ENCODE measurements around the gene MAGI1.

Gene MAGI1

DNA sequence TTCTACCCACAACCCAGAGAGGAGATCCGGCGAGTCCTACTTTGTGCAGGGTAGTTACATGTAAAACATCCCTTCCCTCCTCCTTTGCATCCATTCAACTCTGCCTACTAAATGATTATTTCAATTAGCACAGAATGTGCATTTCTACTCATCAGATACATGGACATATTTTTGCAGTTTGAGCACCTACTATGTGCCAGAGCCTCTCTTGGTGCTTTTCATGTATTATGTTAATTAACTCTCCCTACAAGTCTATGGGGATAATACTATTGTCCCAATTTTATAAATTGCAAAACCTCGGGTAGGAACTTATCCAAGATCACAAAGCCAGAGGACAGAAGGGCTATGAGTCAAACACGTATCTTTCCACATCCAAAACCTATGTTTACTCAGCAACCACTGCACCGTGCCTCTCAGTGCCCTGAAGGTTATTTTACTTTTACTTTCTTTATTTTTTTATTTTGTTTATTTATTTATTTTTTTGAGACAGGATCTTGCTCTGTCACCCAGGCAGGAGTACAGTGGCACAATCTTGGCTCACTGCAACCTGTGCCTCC, 432.8 kb downstream of the MAGI1 start:
- in situ Hi-C loops (cut with MboI; ENCODE audit: low sequenced_read_pairs): no loop called here

DNA sequence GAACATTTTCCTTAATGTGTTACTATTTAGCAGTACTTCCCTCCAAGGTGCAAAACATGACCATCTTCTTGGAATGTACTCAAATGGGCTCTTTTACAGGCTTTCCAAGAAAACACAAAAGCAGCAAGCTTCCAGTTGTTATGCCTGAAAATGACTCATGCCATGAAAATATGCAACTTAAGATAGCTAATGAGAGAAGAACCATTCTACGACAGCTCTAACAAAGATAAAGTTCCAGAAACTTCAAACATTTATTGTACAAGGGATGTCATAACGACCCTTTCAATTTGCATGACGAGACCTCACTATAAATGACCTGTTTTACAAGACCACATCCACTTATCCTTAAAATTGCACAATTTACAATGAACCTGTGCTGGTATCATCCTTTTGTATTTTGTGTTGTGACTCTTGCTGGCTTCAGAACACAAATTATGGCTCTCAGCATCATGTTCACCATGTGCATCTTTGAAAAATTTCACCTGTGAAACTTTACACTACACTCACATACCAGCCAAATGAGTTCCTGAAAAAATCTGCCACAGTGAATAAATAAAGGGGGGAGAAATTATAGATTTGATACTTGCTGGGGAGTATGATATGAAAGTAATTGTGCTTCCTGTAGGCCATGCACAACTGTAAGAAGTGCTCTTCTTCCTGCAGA, 433.7 kb downstream of the MAGI1 start:
- in situ Hi-C loops (cut with MboI; ENCODE audit: low sequenced_read_pairs): no loop called here

DNA sequence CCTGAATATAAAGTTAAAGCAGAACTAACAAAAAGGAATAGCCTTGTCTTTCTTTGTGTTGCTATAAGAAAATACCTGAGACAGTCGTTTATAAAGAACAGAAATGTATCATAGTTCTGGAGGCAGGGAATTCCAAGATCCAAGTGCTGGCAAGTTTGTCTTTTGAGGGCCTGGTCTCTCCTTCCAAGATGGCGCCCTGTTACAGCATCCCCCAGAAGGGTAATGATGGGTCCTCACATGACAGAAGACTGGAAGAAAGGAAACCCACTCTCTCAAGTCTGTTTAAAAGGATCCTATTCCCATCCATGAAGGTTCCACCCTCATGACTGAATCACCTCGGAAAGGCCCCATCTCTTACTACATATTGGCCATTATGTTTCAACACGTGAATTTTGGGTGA, 435.1 kb downstream of the MAGI1 start:
- in situ Hi-C loops (cut with MboI; ENCODE audit: low sequenced_read_pairs): no loop called here

DNA sequence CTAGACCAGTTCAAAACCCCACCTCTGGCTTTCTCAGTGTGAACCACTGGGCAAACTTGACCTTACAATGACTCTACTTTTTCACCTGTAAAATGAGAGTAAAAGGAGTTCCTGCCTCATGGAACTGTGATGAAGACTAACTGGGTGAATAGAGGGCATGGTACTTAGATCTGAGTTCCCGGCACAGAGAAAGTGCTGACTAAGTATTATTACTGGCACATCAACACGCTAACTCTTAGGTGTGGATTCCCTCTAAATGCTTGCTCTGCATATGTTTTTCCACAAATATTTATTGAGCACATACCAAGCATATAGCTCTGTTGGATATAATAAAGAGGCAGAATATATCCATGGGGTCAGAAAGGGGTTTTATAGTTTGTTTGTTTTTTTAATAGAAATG, 437.8 kb downstream of the MAGI1 start:
- in situ Hi-C loops (cut with MboI; ENCODE audit: low sequenced_read_pairs): no loop called here

DNA sequence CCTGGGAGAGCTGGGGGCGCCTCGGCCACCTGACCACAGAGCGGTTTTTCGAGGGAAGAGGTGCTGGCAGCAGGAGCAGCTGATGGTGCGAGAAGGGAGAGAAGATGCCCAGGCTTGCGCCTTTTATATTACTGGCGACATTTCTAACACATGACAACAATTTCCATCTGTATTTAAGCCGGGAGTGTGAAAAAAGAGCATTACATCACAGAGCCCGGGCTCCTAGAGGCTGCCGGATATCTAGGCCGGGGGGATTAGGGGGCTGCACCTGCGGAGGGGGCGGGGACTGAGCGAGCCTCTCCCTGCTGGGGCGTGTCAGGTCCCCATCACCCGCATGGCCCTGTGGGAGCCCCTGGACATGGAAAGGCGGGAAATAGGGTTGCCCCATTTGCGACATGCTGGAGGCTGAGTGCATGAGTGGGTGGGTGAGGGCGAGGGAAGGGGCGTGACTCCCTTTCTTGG, 440.7 kb downstream of the MAGI1 start:
- in situ Hi-C loops (cut with MboI; ENCODE audit: low sequenced_read_pairs): no loop called here

DNA sequence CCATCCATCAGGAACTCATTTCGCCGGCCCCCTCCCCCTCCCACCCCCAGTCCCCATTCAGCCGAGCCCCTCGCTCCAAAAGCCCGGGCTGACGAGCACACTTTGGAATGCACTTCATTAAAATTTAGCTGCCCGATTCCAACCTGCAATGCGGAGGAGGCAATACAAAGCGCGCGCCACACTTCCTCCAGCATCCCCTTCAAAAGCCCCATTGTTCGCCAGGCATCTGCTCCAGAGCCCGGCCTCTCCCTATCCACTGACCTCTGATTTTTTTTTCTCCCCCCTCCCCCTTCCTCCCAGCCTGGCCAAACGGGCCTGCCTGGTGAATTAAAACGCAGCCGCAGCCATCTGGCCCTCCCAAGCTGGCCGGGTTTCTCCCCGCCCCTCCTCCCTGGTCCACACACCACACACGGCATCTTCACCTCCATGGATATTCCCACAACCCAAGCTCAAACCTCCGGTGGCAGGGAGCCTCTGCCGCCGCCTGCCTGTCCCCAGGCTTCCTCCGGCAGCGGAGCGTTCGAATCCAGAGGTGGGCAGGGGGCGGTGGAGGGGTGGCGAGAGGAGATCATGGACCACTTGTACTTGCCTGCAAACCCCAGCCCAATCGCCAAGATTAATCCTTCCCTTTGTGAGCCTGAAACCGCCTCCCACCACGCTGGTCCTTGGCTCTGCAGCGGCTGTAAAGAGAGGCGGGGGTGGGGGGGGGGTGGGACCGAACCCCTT, 441.3 kb downstream of the MAGI1 start:
- in situ Hi-C loops (cut with MboI; ENCODE audit: low sequenced_read_pairs): no loop called here

DNA sequence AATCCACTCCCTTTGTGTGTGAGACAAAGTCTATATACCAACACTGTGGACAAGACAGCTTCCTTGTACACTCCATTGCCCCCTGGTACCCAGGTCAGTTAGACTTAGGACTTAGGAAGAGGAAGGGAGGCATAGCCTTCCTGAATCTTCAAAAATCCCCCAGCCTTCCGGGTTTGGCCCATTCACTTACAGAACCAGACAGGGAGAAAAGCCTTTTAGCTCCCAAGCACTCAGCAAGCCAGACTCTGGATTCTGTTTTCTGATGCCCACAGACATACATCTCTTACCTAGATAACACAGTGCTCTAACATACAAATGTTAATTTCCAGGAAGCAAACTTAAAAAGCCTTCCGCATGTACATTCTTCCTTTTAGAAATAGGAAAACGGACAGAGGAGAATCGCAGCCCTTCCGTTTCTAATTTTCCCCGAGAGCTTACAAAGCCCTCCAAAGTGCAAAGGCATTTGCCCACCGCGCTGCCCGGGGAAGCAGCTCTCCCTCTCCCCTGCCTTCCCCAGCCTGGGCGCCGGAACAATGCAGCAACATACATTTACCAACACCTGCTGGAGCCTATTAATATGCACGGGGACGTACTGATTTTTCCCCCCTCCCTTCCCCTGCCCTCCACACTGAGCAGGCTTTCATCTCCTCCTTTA, 442.0 kb downstream of the MAGI1 start:
- in situ Hi-C loops (cut with MboI; ENCODE audit: low sequenced_read_pairs): no loop called here

DNA sequence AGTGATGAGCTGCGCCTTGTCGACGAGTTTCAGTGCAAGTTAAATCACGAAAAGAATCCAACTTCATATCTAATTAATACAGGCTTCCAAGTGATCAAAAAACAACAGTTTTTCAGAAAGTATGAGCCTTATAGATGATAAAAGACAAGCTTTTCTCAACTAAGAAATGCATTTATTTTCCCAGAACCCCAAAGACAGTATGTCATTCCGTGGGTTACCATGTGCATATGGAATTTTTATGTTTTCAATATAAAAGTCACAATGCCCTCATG, 442.8 kb downstream of the MAGI1 start:
- in situ Hi-C loops (cut with MboI; ENCODE audit: low sequenced_read_pairs): no loop called here

DNA sequence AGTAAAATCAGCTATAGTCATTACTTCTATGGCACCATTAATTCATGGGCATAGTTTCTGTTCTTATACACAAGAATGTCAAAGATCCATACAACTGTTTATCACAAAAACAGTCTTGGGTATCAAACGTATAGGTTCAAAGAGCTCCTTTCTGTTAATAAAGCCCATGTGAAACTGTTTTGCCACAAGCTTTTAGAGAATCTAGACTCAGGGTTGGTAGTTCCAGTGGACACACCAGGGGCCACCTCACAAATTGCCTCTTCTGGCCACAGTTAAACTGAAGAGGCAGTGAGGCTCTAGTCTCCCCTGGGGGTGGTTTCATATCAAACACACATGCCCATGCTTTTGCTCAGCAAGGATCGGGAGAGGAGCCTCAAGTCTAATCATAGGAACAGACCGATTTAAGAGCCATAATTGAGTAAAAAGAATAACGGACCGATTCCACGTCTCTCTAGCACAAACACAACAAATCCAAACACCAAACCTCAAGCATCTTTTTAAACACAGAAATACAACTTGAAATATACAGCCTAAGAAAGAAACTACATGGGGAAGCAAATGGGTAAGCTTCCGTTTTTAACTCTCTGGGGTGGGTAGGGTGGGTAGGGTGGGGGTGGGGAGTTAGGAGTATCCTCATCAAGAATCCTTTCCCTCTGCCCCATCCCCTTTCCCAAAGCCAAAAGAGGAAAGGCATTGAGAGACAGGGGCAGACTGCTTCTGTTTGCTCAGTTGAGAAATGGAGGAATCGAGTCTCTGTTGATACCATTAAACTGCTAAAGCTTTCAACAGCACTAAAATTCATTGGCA, 443.3 kb downstream of the MAGI1 start:
- in situ Hi-C loops (cut with MboI; ENCODE audit: low sequenced_read_pairs): no loop called here

DNA sequence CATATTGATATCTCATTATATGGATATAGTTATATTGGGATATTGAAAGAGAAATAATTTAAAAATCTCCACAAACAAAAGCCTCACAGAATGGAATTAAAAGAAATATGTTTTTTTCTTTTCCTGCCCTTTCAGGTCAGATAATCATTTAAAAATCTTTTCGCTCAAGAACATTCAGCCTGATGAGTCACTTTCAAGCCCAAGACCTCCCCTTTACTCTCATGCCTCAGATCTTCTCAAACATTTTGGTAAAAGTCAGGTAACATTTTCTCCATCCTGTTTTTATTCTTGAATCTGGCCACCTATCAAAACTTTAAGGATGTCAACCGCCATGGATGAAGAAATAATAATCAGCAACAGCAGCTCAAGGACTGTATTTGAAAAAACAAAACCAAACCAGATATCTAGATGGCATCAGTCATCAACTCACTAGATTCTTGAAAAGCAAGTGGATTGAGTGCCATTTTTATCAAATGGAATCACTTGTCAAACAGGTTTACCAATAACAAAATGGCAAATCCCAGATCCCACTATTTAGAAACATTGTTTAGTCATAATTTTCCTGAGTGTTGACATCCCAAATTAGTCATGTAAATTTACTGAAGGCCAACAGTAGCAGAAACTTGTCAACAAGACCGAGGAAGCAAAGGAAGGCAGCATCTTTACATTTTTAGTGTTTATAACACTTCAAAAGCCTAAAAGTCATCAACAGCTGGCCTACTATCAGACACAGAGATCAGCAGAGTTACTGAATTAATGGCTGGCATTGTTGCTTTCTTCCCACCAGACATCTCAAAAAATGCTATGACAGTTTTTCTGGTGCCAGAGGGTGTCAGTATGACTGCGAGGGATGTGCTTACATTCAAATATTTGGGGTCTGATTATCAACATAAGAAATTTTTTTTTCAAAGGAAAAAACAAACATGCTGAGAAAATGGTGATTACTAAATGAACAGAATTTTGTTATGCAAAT, 444.7 kb downstream of the MAGI1 start:
- in situ Hi-C loops (cut with MboI; ENCODE audit: low sequenced_read_pairs): no loop called here

DNA sequence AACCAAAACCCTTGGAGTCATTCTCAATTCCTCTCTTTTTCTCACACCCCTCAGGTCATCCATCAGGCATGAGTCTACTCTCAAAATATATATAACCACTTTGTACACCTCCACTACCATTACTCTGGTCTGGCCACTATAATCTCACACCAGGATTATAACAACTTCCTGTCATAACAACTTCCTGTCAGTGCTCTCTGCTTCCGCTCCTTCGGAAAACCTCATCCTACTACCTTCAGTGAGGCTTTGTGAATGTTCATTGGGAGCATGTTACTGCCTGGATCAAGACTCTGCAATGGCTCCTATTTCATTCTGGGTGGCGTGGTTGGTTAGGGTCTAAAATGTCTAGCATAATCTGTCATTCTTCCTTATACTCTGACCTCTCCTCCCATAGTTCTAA, 447.4 kb downstream of the MAGI1 start:
- in situ Hi-C loops (cut with MboI; ENCODE audit: low sequenced_read_pairs): no loop called here

DNA sequence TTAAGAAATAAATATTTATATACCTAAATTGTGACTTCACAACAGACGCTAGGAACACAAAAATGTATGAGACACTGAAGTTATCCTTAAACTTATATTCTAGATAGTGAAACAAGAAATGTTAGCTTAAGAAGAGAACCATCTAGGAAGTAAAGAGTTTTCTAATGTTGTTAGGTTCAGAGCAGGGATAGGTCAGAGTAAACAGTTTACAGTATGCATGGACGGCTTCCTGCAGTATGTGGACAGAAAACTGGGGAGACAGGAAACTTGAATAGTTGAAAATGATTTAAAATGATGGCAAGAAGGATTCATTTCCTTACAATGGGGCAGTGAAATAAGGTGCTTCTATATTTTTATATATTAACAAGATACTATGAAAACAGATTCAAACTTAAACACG, 449.8 kb downstream of the MAGI1 start:
- in situ Hi-C loops (cut with MboI; ENCODE audit: low sequenced_read_pairs): no loop called here

DNA sequence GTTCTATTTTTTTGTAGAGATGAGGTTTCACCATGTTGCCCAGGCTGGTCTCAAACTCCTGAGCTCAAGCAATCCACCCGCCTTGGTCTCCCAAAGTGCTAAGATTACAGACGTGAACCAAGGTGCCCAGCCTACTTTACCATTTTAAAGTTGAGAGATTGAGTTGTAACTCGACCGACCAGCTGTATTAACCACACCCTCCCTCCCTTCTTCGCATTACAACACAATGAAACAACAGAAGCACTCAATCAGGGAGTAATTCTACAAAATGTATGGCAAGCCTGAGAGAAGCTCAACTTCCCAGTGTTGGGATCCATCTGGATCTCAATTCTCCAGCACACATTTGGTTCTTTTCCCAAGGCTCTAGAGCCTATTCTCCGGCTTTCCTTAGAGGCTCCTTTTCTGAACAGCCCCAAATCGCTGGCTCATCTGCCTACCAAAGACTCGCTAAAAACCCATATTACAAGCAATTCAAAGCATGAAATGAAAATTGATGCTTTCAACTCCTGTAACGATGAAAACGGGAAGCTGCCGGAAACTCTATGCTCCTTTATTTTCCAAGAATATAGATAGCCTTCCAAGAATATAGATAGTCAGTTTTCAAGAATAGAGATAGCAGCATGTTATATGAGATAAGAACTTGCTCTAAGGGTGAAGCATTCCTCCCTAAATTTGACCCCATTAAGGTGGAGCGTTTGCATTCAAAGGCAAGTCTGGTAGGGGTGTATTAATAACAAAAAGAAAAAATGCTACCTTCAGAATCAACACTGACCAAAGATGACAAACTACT, 450.9 kb downstream of the MAGI1 start:
- in situ Hi-C loops (cut with MboI; ENCODE audit: low sequenced_read_pairs): no loop called here

DNA sequence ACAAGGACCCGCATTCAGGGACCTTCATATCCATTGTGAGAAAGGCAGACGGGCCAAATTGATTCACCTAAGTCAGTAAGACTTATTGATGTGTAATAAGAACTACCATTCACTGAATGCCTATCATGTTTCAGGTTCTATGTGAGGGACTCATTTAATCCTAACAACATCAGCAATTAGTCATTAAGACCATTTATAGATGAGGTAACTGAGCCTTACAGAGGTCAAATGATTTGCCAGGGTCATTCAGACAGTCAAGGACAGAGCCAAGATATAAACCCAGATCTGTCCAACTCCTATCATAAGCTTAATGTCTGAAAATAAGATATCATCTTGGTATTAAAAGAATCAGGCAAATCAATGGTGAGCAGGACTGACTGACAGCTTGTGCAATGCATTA, 453.8 kb downstream of the MAGI1 start:
- in situ Hi-C loops (cut with MboI; ENCODE audit: low sequenced_read_pairs): no loop called here

DNA sequence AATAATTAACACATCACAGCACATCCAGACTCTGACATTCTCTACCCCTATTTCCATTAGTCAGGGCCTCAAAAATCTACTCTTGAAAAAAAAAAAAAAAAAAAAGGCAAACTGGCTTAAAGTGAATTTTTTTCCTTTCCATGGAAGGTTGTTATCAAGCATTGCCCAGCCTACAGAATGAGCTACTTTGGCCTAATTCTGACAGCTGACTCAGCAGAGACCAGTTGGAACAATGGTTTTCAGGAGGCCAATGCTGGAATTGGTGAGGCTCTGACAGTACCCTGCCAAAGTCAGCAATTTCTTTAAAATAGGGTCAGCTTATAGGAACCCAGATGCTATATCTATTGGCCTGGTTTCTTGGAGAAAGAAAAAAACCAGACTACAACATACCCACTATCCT, 454.7 kb downstream of the MAGI1 start:
- in situ Hi-C loops (cut with MboI; ENCODE audit: low sequenced_read_pairs): no loop called here

DNA sequence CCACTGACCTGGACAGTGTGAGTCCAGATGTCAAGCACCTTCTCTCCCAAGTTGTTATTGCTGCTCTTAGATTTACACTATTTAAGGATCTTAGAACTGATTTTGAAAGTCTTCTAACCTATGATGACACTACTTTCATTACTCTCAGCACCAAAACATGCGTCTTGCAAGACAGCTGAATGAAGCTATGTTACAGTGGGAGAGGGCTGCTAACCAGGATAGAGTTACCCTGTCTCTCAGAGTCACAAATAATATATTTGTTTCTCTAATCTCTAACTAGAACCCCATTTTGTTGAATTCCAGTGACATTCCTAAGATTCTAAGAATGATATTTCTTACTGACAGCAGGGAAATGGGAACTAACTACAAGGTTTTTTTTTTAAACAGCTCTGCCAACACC, 455.5 kb downstream of the MAGI1 start:
- in situ Hi-C loops (cut with MboI; ENCODE audit: low sequenced_read_pairs): no loop called here

DNA sequence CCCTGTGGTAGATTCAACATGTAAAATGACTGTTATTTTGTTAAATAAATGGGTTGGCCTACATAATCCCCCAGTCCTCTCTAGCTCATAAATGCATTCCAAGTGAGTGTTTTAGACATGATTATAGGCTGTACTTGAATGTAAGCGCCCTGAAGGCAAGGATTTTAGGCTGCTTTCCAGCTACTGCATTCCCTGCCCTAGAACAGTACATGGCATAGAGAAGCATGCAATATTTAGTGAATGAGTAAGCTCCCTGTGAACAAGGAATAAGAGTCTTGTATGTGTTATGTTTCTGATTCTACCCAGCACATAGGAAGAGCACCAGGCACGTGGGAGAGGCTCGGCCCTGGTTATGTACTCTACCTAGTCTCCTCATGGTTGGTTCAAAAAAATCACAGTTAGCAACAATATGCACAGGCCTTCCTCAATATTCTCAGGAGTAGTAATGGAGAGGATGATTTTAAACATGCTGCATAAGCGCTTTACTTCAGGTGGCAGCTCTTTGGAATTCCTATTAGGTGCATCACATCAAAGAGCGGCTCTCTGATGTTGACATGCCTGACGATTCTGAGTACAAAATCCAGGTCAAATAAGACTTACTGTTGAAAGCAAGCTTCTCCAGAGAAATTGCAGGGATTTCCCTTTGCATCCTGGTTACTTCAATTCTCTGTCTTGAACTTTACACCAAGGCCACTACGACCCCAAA, 456.6 kb downstream of the MAGI1 start:
- in situ Hi-C loops (cut with MboI; ENCODE audit: low sequenced_read_pairs): no loop called here

DNA sequence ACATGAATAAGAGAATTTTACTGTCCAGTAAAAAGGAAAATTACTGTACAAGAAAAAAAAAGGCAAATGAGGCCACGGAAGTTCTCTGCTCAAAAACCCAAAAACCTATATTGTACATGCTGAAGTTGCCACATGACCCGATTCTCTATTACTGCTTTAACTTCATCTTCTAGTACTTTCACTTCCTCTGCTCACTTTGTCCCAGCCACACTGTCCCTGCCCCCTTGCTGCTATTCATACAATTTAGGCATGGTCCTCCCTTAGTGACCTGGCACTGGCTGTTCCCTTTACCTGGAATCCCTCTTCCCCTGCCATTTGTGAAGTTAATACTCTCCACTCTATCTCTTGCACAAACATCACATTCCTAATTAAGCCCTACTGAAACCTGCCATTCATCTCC, 457.4 kb downstream of the MAGI1 start:
- in situ Hi-C loops (cut with MboI; ENCODE audit: low sequenced_read_pairs): no loop called here

DNA sequence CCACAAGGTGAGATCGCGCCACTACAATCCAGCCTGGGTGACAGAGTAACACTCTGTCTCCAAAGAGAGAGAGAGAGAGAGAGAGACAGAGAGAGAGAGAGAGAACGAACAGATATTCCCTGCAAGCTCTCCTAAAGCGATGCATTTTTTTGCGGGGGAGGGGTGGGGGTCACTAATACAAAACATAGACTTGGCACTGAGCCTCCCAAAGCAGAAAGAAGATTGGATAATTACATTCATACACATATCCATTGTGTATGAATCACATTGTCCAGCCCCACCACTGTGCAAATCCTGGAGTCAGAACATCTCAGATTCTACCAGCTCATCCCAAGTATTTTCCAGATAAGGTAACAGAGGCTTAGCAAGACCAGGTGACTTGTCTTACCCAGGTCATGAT, 459.9 kb downstream of the MAGI1 start:
- in situ Hi-C loops (cut with MboI; ENCODE audit: low sequenced_read_pairs): no loop called here

Measured in HL-60/S4 treated with phorbol 12-myristate 13-acetate at 8.2 ng/mL for 4 days and 3 days (cell line).